HEK293T (cell line): ENCODE measurements around the gene FBLN2.

Source experiments
- CTCF ChIA-PET: fragments of 350-600 bp; formaldehyde crosslinking; extraction: SDS; loops from one replicate; lab custom pipeline; 2021; ENCODE audit warnings: antibody characterized with exemption, inconsistent platforms; lab: Yijun Ruan, JAX
- POLR2A ChIA-PET: fragments of 350-600 bp; formaldehyde crosslinking; extraction: SDS; loops from one replicate; lab custom pipeline; 2020; ENCODE audit warnings: antibody characterized with exemption, inconsistent platforms; lab: Yijun Ruan, JAX
- DNase-seq: peaks from one replicate; pipeline ENCODE4 v3.0.0; 2012; ENCODE audit warnings: mixed read lengths; ENCODE audit errors: extremely low spot score
- ARNT ChIP-seq: fragments of 450-650 bp; IDR thresholded peaks from 2 replicates; pipeline ENCODE4 v1.6.1; 2017; ENCODE audit warnings: mild to moderate bottlenecking
- BHLHE40 ChIP-seq: fragments of 450-650 bp; IDR thresholded peaks from 2 replicates; pipeline ENCODE4 v1.6.1; 2016; ENCODE audit warnings: mild to moderate bottlenecking, moderate library complexity, borderline replicate concordance
- CTBP1 ChIP-seq: fragments of 450-650 bp; IDR thresholded peaks from 2 replicates; pipeline ENCODE4 v1.6.1; 2016; ENCODE audit warnings: borderline replicate concordance
- ELF4 ChIP-seq: fragments of 450-650 bp; IDR thresholded peaks from 2 replicates; pipeline ENCODE4 v1.6.1; 2017; ENCODE audit warnings: antibody characterized with exemption
- FOXA1 ChIP-seq: fragments of 450-650 bp; IDR thresholded peaks from 2 replicates; pipeline ENCODE4 v1.6.1; 2016; ENCODE audit warnings: mild to moderate bottlenecking
- FOXK2 ChIP-seq: fragments of 450-650 bp; IDR thresholded peaks from 2 replicates; pipeline ENCODE4 v1.6.1; 2016; ENCODE audit warnings: mild to moderate bottlenecking
- FOXM1 ChIP-seq: fragments of 450-650 bp; IDR thresholded peaks from 2 replicates; pipeline ENCODE4 v1.6.1; 2017; ENCODE audit warnings: mild to moderate bottlenecking, borderline replicate concordance
- HDGF ChIP-seq: fragments of 450-650 bp; IDR thresholded peaks from 2 replicates; pipeline ENCODE4 v1.6.1; 2017; ENCODE audit warnings: antibody characterized with exemption, borderline replicate concordance
- L3MBTL2 ChIP-seq: fragments of 450-650 bp; conservative IDR thresholded peaks from 2 replicates; pipeline ENCODE4 v1.6.1; 2016; ENCODE audit warnings: mild to moderate bottlenecking
- LEF1 ChIP-seq: fragments of 450-650 bp; IDR thresholded peaks from 2 replicates; pipeline ENCODE4 v1.6.1; 2017; ENCODE audit warnings: mild to moderate bottlenecking, borderline replicate concordance
- NFRKB ChIP-seq: fragments of 450-650 bp; IDR thresholded peaks from 2 replicates; pipeline ENCODE4 v1.6.1; 2016; ENCODE audit warnings: mild to moderate bottlenecking, moderate library complexity
- PKNOX1 ChIP-seq: fragments of 450-650 bp; IDR thresholded peaks from 2 replicates; pipeline ENCODE4 v1.6.1; 2016
- SP1 ChIP-seq: fragments of 450-650 bp; IDR thresholded peaks from 2 replicates; pipeline ENCODE4 v1.6.1; 2017
- SUZ12 ChIP-seq: fragments of 450-650 bp; IDR thresholded peaks from 2 replicates; pipeline ENCODE4 v1.6.1; 2016; ENCODE audit warnings: mild to moderate bottlenecking
- TARDBP ChIP-seq: fragments of 450-650 bp; IDR thresholded peaks from 2 replicates; pipeline ENCODE4 v1.6.1; 2016
- ZNF384 ChIP-seq: fragments of 450-650 bp; IDR thresholded peaks from 2 replicates; pipeline ENCODE4 v1.6.1; 2016

The FBLN2 gene

GRCh38 chr3:13620776-13621365 lies 71.9 kb downstream of the FBLN2 start:
- POLR2A ChIA-PET: no interaction called here
- TF ChIP-seq TARDBP (no peak), L3MBTL2 (no peak), FOXM1 (no peak), BHLHE40 (no peak), CTBP1 (no peak)
- CTCF ChIA-PET: no interaction called here
- no peak for DNase-seq

DNA sequence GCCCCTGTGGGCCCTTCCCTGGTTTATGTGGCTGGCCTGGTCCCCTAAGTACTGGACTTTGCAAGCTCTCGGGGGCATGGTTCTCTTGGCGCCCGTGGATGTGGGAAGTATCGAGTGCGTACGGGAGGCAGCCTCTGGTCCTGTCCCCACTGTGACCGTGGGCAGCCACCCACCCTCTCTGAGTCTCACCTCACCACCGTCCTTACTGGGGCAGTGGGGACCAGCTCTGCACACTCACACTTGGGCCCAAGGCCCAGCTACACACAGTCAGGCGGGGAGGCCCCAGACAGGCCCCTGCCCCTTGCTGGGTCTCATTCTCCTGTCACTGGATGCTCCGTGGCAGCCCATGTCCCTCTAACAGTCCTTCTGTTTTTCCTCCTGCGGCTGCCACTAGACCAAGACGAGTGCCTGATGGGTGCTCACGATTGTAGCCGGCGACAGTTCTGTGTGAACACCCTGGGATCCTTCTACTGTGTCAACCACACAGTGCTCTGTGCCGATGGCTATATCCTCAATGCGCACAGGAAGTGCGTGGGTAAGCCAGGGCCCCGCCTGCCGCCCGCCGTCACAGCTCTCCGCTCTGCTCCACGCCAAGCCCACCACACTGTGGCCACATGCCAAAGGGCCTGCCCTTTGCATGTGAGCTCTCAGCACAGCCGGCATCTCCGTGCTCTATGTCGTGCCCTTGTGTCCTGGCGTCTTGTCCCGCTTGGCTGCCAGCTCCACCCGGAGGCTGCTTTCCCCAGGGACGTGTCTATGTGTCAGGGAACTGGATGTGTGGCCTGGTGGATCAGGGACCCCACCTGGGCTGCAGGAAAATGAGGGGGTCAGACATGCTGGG lies 72.7 kb downstream of the FBLN2 start:
- CTCF ChIA-PET: interaction anchor here (1.2 kb wide), 1 partner anchor 10 kb away, joined by 3 read pairs; no protein-coding TSS in a partner anchor
- POLR2A ChIA-PET: no interaction called here
- no peak for TF ChIP-seq PKNOX1
- TF ChIP-seq LEF1: no peak
- no peak for TF ChIP-seq SP1
- no peak for TF ChIP-seq ZNF384
- no peak for TF ChIP-seq NFRKB
- no peak for TF ChIP-seq FOXM1
- TF ChIP-seq FOXA1: no peak
- no peak for TF ChIP-seq ARNT
- TF ChIP-seq SUZ12: no peak
- no peak for TF ChIP-seq HDGF
- TF ChIP-seq L3MBTL2: no peak
- no peak for TF ChIP-seq BHLHE40
- TF ChIP-seq CTBP1: no peak
- TF ChIP-seq ELF4: no peak
- TF ChIP-seq TARDBP: no peak
- no peak for DNase-seq

- ChIA-PET CTCF (interaction anchor here (1.2 kb wide), 1 partner anchor 9 kb away, joined by 3 read pairs; no protein-coding TSS in a partner anchor), POLR2A (no interaction called here)
- DNase-seq: no peak
- TF ChIP-seq PKNOX1 (no peak), SUZ12 (no peak), LEF1 (no peak), HDGF (no peak), NFRKB (no peak)
Observed at GRCh38 chr3:13622356-13622755, 73.4 kb downstream of the FBLN2 start.

GRCh38 chr3:13623101-13623654 lies 74.3 kb downstream of the FBLN2 start:
- CTCF ChIA-PET: no interaction called here
- POLR2A ChIA-PET: no interaction called here
- DNase-seq: no peak
- no peak for TF ChIP-seq FOXA1
- TF ChIP-seq BHLHE40: no peak
- TF ChIP-seq NFRKB: no peak
- TF ChIP-seq SP1: no peak

- CTCF ChIA-PET: no interaction called here
- no peak for DNase-seq
- POLR2A ChIA-PET: no interaction called here
- TF ChIP-seq ELF4 (no peak), ARNT (no peak), HDGF (no peak), TARDBP (no peak), PKNOX1 (no peak), FOXK2 (no peak), BHLHE40 (no peak), FOXA1 (no peak), SUZ12 (no peak), SP1 (no peak), FOXM1 (no peak), L3MBTL2 (no peak), CTBP1 (no peak), NFRKB (no peak), LEF1 (no peak)
Observed at GRCh38 chr3:13624021-13624420, 75.1 kb downstream of the FBLN2 start.

GRCh38 chr3:13624671-13625125 lies 75.8 kb downstream of the FBLN2 start:
- no peak for DNase-seq
- no peak for TF ChIP-seq ARNT
- TF ChIP-seq BHLHE40: no peak
- TF ChIP-seq NFRKB: no peak
- TF ChIP-seq HDGF: no peak
- TF ChIP-seq FOXA1: no peak
- no peak for TF ChIP-seq PKNOX1
- TF ChIP-seq FOXM1: no peak
- TF ChIP-seq SP1: no peak
- TF ChIP-seq ZNF384: no peak
- TF ChIP-seq CTBP1: no peak
- TF ChIP-seq L3MBTL2: no peak
- no peak for TF ChIP-seq SUZ12
- TF ChIP-seq FOXK2: no peak
- ChIA-PET POLR2A (no interaction called here), CTCF (no interaction called here)
